ENCODE measurements around the gene HHAT.

HHAT gene

GRCh38 chr1:210652329-210652954 lies 323.7 kb downstream of the HHAT start:
- no peaks in the 10 kb centered on the region for H3K27me3 ChIP-seq (replicated peaks; ENCODE audit: insufficient read depth, low read length)
- no peak for DNase-seq
- no peak for TF ChIP-seq EZH2phosphoT487 (IDR thresholded peaks at IDR 0.05; ENCODE audit: low read length)
- TF ChIP-seq, protein P1, sequence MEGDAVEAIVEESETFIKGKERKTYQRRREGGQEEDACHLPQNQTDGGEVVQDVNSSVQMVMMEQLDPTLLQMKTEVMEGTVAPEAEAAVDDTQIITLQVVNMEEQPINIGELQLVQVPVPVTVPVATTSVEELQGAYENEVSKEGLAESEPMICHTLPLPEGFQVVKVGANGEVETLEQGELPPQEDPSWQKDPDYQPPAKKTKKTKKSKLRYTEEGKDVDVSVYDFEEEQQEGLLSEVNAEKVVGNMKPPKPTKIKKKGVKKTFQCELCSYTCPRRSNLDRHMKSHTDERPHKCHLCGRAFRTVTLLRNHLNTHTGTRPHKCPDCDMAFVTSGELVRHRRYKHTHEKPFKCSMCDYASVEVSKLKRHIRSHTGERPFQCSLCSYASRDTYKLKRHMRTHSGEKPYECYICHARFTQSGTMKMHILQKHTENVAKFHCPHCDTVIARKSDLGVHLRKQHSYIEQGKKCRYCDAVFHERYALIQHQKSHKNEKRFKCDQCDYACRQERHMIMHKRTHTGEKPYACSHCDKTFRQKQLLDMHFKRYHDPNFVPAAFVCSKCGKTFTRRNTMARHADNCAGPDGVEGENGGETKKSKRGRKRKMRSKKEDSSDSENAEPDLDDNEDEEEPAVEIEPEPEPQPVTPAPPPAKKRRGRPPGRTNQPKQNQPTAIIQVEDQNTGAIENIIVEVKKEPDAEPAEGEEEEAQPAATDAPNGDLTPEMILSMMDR (IDR thresholded peaks at IDR 0.05; ENCODE audit: low read length) = no peak
- TF ChIP-seq EZH2 (optimal IDR thresholded peaks at IDR 0.05; ENCODE audit: low read depth, low read length) = no peak
- no peaks in the 10 kb centered on the region; the same call in 1 of the 2 replicates for H3F3A ChIP-seq (ENCODE audit: insufficient read depth, low read length)
- H3K27ac ChIP-seq (ENCODE audit: low read length) = no peak overlapping the region
- no peak overlapping the region for H2AFZ ChIP-seq (ENCODE audit: low read length)
- H3K9me3 ChIP-seq (replicated peaks; ENCODE audit: insufficient read depth, low read length) = no peaks in the 10 kb centered on the region
- H3K4me2 ChIP-seq (ENCODE audit: low read depth, low read length) = no peak overlapping the region
- no peaks in the 10 kb centered on the region for H4K20me1 ChIP-seq (ENCODE audit: insufficient read depth, low read length)
- no peak overlapping the region for H3K4me3 ChIP-seq (ENCODE audit: low read length)
- H3K9ac ChIP-seq (ENCODE audit: low read length) = no peak overlapping the region
- no peaks in the 10 kb centered on the region for H3K9me2 ChIP-seq (replicated peaks; ENCODE audit: insufficient read depth, low read length)
- H3K36me3 ChIP-seq (replicated peaks; ENCODE audit: insufficient read depth, low read length) = no peaks in the 10 kb centered on the region
- H3K4me1 ChIP-seq (ENCODE audit: low read length) = peaks cover 7% of the 10 kb centered on the region; the same call in 1 of the 2 replicates
- H3K79me2 ChIP-seq (ENCODE audit: low read length) = no peaks in the 10 kb centered on the region

DNA sequence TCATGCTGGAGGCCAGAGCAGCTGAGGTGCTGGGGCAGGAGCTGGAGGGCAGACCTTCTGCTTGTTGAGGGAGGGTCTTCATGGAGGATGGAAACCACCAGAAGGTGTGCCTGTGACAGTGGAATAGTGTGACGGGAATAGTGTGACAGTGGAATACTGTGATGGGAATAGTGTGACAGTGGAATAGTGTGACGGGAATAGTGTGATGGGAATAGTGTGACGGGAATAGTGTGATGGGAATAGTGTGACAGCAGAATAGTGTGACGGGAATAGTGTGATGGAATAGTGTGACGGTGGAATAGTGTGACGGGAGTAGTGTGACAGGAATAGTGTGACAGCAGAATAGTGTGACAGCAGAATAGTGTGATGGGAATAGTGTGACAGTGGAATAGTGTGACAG lies 325.1 kb downstream of the HHAT start:
- no peak for DNase-seq
- H3F3A ChIP-seq (ENCODE audit: insufficient read depth, low read length) = no peaks in the 10 kb centered on the region
- no peak overlapping the region for H2AFZ ChIP-seq (ENCODE audit: low read length)
- no peaks in the 10 kb centered on the region for H3K79me2 ChIP-seq (ENCODE audit: low read length)
- no peaks in the 10 kb centered on the region for H4K20me1 ChIP-seq (ENCODE audit: insufficient read depth, low read length)
- no peaks in the 10 kb centered on the region for H3K9me2 ChIP-seq (replicated peaks; ENCODE audit: insufficient read depth, low read length)
- no peaks in the 10 kb centered on the region for H3K4me1 ChIP-seq (ENCODE audit: low read length)
- H3K4me3 ChIP-seq (ENCODE audit: low read length) = no peak overlapping the region
- H3K27me3 ChIP-seq (replicated peaks; ENCODE audit: insufficient read depth, low read length) = no peaks in the 10 kb centered on the region
- TF ChIP-seq EZH2 (optimal IDR thresholded peaks at IDR 0.05; ENCODE audit: low read depth, low read length) = no peak
- no peak for TF ChIP-seq EZH2phosphoT487 (IDR thresholded peaks at IDR 0.05; ENCODE audit: low read length)
- TF ChIP-seq, protein P1 (IDR thresholded peaks at IDR 0.05; ENCODE audit: low read length) = no peak
- H3K27ac ChIP-seq (ENCODE audit: low read length) = no peak overlapping the region
- H3K36me3 ChIP-seq (replicated peaks; ENCODE audit: insufficient read depth, low read length) = no peaks in the 10 kb centered on the region
- H3K4me2 ChIP-seq (ENCODE audit: low read depth, low read length) = no peak overlapping the region
- no peak overlapping the region for H3K9ac ChIP-seq (ENCODE audit: low read length)
- H3K9me3 ChIP-seq (replicated peaks; ENCODE audit: insufficient read depth, low read length) = no peaks in the 10 kb centered on the region

- TF ChIP-seq EZH2phosphoT487 (IDR thresholded peaks at IDR 0.05; ENCODE audit: low read length) = no peak
- TF ChIP-seq, protein P1 (IDR thresholded peaks at IDR 0.05; ENCODE audit: low read length) = no peak
- TF ChIP-seq EZH2 (optimal IDR thresholded peaks at IDR 0.05; ENCODE audit: low read depth, low read length) = no peak
- Histone ChIP-seq H3K27me3 (replicated peaks; ENCODE audit: insufficient read depth, low read length) (no peaks in the 10 kb centered on the region), H3K9me2 (replicated peaks; ENCODE audit: insufficient read depth, low read length) (no peaks in the 10 kb centered on the region), H4K20me1 (ENCODE audit: insufficient read depth, low read length) (no peaks in the 10 kb centered on the region), H3K4me3 (ENCODE audit: low read length) (no peak overlapping the region), H3K27ac (ENCODE audit: low read length) (no peak overlapping the region), H3K4me1 (ENCODE audit: low read length) (no peaks in the 10 kb centered on the region), H3K4me2 (ENCODE audit: low read depth, low read length) (no peak overlapping the region), H3K9ac (ENCODE audit: low read length) (no peak overlapping the region), H3K36me3 (replicated peaks; ENCODE audit: insufficient read depth, low read length) (no peaks in the 10 kb centered on the region), H2AFZ (ENCODE audit: low read length) (no peak overlapping the region), H3F3A (ENCODE audit: insufficient read depth, low read length) (no peaks in the 10 kb centered on the region), H3K79me2 (ENCODE audit: low read length) (no peaks in the 10 kb centered on the region), H3K9me3 (replicated peaks; ENCODE audit: insufficient read depth, low read length) (no peaks in the 10 kb centered on the region)
- no peak for DNase-seq
These were observed 325.7 kb downstream of the HHAT start for GRCh38 chr1:210654176-210654981.

Data from MM.1S (cell line).